Eye (tissue), 1 donor: ENCODE measurements around the gene RBMS1.
"Not testable (repeated sequence)": the region's sequence is repeated elsewhere in the genome, so short reads cannot be mapped to it uniquely, and the experiment has no call there.

ENCODE experiments used
- DNase-seq: peaks from one replicate; pipeline ENCODE4 v3.0.0-alpha.2; 2015

Gene RBMS1

GRCh38 chr2:160377204-160377995, 116.2 kb downstream of the RBMS1 start:
- DNase-seq: no peak

GRCh38 chr2:160376576-160376975, 117.0 kb downstream of the RBMS1 start:
- DNase-seq: no peak

- no peak for DNase-seq
Observed at GRCh38 chr2:160375802-160376469, 117.7 kb downstream of the RBMS1 start.

- DNase-seq: no peak
Observed at GRCh38 chr2:160375037-160375436, 118.6 kb downstream of the RBMS1 start.

- DNase-seq: no peak
Observed at GRCh38 chr2:160373666-160374065, 119.9 kb downstream of the RBMS1 start.

GRCh38 chr2:160373263-160373662, 120.3 kb downstream of the RBMS1 start:
- DNase-seq: no peak

- DNase-seq: no peak
Observed at GRCh38 chr2:160372585-160372984, 121.0 kb downstream of the RBMS1 start.

- DNase-seq: no peak
Observed at GRCh38 chr2:160372010-160372356, 121.6 kb downstream of the RBMS1 start.

GRCh38 chr2:160371251-160372009, 122.2 kb downstream of the RBMS1 start:
- DNase-seq: no peak

- no peak for DNase-seq
Observed at GRCh38 chr2:160368988-160369930, 124.3 kb downstream of the RBMS1 start.

- peak; percentile 15 for DNase-seq
Observed at GRCh38 chr2:160367887-160368286, 125.7 kb downstream of the RBMS1 start.

GRCh38 chr2:160367139-160367538, 126.5 kb downstream of the RBMS1 start:
- not testable (repeated sequence) for DNase-seq

GRCh38 chr2:160366474-160366873, 127.1 kb downstream of the RBMS1 start:
- DNase-seq: no peak

GRCh38 chr2:160365716-160366367, 127.8 kb downstream of the RBMS1 start:
- DNase-seq: no peak

GRCh38 chr2:160364364-160364763, 129.2 kb downstream of the RBMS1 start:
- DNase-seq: no peak

- DNase-seq: no peak
Observed at GRCh38 chr2:160363961-160364360, 129.6 kb downstream of the RBMS1 start.

GRCh38 chr2:160363055-160363454, 130.6 kb downstream of the RBMS1 start:
- no peak for DNase-seq

- DNase-seq: no peak
Observed at GRCh38 chr2:160362541-160362940, 131.1 kb downstream of the RBMS1 start.

GRCh38 chr2:160362018-160362417, 131.6 kb downstream of the RBMS1 start:
- no peak for DNase-seq

- no peak for DNase-seq
Observed at GRCh38 chr2:160360089-160360757, 133.4 kb downstream of the RBMS1 start.

GRCh38 chr2:160358046-160358445, 135.6 kb downstream of the RBMS1 start:
- DNase-seq: no peak
